GM21717 (cell line): ENCODE results near the gene SPNS2.

Experiments used
- ATAC-seq: cut with Tn5 transposase; IDR thresholded peaks from one replicate; pipeline ENCODE4 v1.9.1; 2021; ENCODE audit warnings: mild to moderate bottlenecking, moderate library complexity; ENCODE audit not compliant: unreplicated experiment

SPNS2 gene

GRCh38 chr17:4480929-4481898 lies 17.5 kb upstream of the SPNS2 start:
- no peak for ATAC-seq

- no peak for ATAC-seq
Measured at GRCh38 chr17:4482338-4483011, 16.2 kb upstream of the SPNS2 start.

- ATAC-seq: no peak
Measured at GRCh38 chr17:4483012-4483840, 15.5 kb upstream of the SPNS2 start.

GRCh38 chr17:4485676-4486646 lies 12.7 kb upstream of the SPNS2 start:
- no peak for ATAC-seq

- ATAC-seq: no peak
Measured at GRCh38 chr17:4487296-4487695, 11.4 kb upstream of the SPNS2 start.

GRCh38 chr17:4487820-4488716 lies 10.6 kb upstream of the SPNS2 start:
- no peak for ATAC-seq

GRCh38 chr17:4488989-4489595 lies 9.6 kb upstream of the SPNS2 start:
- ATAC-seq: no peak

- no peak for ATAC-seq
Measured at GRCh38 chr17:4490109-4490591, 8.5 kb upstream of the SPNS2 start.

GRCh38 chr17:4490637-4491061 lies 8.0 kb upstream of the SPNS2 start:
- no peak for ATAC-seq

- ATAC-seq: no peak
Measured at GRCh38 chr17:4492721-4493561, 5.7 kb upstream of the SPNS2 start.

- ATAC-seq: no peak
Measured at GRCh38 chr17:4497101-4497824, 1.4 kb upstream of the SPNS2 start.

- no peak for ATAC-seq
Measured at GRCh38 chr17:4499431-4500190, 930 bp downstream of the SPNS2 start.

- no peak for ATAC-seq
Measured at GRCh38 chr17:4500191-4500571, 1.5 kb downstream of the SPNS2 start.

- ATAC-seq: no peak
Measured at GRCh38 chr17:4501295-4501949, 2.7 kb downstream of the SPNS2 start.

- no peak for ATAC-seq
Measured at GRCh38 chr17:4502466-4503154, 3.9 kb downstream of the SPNS2 start.
